DMS153 treated with DMSO at 0.1 percent for 48 hours (cell line): ENCODE results near the gene CPSF4.

Source experiments
- DNase-seq: peaks from one replicate; lab custom pipeline; 2025; ENCODE audit not compliant: unreplicated experiment; lab: John Stamatoyannopoulos, UW

Gene CPSF4

DNA sequence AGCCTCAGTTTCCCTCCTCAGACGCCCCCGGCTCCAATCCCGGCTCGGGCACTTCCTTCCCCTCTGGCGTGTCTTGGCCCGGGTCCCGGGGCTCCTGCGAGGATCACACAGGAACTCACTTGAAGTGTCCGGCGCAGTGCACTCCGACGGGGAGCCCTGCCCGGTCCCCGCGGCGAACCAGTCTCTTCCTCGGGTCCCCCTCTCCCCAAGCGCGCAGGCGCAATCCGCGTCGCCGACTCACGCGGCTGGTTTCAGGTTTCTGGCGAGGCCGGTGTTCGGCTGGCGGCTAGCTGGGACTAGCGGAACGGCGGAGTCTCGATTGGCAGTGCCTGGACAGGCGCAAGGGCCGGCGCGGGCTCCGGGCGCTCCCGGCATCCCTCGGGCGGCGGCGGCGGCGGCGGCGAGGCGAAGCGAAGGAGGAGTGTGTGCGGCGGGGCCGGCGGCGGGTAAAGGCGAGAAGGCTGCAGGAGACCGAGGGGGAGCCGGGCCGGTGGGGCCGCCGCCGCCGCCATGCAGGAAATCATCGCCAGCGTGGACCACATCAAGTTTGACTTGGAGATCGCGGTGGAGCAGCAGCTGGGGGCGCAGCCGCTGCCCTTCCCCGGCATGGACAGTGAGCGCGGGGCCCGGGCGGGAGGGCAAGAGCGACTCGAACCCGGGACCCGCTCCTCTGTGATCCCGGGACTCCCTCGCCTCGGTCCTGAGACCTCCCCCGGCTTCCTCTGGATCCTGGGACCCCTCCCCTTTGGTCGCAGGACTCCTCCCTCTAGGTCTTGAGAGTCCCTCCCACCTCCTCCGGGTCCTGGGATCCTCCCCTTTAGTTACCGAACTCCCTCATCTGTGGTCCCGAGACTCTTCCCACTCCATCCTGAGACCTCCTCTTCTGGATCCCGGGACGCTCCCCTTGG is at the start of gene CPSF4, which contains the start of gene PTCD1:
TSS of gene CPSF4 (plus strand) at position 371 of the 908 bp plus-strand sequence. CDS start at position 511, 140 bp downstream.
TSS of gene PTCD1 (minus strand) at position 226 of the 908 bp plus-strand sequence. CDS start 3,556 bp downstream, outside the sequence.
- peak; percentile 80 for DNase-seq

DNA sequence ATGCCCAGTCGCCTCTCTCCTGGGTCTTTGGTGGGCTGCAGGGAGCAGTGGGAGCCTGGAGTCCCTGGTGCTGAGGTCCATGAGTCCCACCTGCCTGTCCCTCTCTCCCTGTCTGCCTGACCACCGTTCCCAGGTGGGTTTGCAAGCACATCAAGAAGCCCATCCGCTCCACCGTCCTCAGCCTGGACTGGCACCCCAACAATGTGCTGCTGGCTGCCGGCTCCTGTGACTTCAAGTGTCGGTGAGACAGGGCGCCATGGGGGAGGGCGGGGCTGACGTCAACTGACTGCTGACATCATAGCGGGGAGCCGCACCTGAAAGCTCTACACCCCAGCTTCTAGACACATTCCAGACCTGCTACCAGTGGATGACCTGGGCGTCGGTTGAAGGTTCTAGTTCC is 49.0 kb upstream of the CPSF4 start:
- no peak for DNase-seq

DNA sequence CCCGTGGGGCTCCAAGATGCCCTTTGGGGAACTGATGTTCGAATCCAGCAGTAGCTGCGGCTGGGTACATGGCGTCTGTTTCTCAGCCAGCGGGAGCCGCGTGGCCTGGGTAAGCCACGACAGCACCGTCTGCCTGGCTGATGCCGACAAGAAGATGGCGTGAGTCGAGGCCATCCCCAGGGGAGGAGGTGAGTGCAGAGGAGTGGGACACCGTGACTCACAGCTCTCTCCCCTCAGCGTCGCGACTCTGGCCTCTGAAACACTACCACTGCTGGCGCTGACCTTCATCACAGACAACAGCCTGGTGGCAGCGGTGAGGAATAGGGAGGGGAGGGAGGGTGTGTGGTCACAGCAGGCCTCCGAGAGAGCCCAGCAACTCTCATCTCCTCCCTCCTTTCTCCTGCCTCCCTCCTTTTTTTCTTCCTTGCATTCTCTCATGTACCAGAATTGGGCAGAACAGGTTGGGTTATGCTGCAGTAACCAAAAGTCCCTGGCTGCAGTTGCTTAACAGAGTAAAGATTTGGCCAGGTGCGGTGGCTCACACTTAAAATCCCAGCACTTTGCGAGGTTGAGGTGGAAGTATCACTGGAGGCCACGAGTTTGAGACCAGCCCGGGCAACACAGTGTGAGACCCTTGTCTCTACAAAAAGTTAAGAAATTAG is 47.7 kb upstream of the CPSF4 start:
- DNase-seq: no peak

DNA sequence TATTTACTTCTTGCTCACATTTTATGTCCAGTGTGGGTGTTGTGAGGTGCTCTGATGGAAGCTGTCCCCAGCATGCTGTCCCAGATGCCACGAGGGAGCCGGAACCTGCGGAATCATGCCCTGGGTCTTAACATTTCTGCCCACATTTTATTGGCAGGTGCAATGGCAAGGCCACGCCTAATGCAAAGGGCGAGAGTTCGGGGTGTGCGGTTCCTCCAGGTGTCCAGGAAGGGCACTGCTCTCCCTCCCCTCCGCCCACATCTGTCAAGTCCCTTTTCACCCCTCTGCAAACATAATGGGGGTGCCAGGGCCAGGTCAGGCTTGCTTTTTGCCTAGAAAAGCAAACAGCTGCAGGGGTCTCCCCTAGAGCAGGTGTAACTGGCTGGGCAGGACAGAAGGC is 46.7 kb upstream of the CPSF4 start:
- no peak for DNase-seq

DNA sequence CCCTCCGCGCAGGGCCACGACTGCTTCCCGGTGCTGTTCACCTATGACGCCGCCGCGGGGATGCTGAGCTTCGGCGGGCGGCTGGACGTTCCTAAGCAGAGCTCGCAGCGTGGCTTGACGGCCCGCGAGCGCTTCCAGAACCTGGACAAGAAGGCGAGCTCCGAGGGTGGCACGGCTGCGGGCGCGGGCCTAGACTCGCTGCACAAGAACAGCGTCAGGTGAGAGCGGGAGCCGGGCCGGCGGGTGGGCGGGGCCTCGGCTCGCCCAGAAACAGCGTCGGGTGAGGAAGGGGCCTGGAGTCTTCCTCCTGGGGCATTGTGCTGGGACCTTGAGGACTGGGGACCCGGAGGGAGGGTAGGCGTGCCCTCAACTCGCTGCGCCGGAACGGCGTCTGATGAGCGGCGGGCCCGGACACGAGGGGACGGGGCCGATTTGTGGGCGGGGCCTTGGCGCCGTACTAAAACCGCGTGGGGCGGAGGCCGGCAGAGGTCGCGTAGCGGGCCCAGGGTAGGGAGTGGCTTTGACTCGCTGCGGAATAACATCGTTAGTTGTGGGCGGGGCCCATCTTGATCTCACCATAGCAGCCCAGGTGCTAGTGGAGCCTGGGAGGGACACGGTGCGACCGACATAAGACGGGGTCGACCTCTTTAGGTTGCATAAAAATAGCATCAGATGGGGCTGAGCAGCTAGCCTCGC is 45.9 kb upstream of the CPSF4 start:
- DNase-seq: peak; percentile 81

DNA sequence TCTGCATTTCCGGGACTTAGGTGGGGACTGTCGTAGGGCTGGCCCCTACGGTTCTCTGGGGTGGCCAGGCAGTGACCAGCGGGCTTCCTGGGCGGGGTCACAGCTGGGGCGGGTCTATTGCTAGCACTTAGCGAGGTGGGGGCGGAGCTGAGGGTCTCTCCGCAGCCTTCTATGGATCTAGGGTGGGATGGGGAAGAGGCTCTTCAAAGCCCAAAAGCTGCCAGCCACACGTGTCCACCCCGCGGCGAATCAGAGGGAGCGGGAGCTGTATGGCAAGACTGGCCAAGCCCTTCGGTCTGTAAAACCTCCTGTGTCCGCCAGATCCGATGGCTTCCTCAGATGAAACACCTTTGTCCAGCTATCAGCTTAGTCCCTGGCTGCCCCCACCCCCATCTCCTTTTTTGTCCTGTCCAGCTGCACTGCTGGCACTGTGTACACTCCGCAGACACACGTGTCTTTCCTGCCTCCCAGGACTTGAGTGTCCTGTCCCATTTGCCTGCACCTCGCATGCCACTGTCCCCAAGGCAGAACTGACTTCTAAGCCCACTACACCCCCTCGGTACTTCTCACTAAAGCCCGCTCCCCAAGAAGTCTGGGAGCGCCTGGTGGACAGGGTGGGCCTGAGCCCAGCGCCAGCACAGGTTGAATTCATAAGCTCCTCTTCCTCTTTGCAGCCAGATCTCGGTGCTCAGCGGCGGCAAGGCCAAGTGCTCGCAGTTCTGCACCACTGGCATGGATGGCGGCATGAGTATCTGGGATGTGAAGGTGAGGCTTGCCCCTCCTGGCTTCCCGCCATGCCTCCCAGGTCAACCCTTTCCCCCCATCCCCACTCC is 45.2 kb upstream of the CPSF4 start:
- no peak for DNase-seq

DNA sequence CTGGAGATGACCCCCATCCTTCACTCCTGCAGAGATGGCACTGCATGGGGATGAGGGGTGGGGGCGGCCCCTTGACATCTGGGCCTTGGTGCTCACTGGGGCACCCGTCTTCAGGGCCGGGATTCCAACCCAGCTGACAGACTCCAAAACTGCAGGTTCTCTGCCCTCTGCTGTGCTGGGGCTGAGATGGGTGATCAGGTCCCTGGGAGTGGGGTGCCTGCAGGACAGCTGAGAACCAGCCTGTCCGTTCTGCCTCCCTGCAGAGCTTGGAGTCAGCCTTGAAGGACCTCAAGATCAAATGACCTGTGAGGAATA is 44.6 kb upstream of the CPSF4 start:
- no peak for DNase-seq

DNA sequence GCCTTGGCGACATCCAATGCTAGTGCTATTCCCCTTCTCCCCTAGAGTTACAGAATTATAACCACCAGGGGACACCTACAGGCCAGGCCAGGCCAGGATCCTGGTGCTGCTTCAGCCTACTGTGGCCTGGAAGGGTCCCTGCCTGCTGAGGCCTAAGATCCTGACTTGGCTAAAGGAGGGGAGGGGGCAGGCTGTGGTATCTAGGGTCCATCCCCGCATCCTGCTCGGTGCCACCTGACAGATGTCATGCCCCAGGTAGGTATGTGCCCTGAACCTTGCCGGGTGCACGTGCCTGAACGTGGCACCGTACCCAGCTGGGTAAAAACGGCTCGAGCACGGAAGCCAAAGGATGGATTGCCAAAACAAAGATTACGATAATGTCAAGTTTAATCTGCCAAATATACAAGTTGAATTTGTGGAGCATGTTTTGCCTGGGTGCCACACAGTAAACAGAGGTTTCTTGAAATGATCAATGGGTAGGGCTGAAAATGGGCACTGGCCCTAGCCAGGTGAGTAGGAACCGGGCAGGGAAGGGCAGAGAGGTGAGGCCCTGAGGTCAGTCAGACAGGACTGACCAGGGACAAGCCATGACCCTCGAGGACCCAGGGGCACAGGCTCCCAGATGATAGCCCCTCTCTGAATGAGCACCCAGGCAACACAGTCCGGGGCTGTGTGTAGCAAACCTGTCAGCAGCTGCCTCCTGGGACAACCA is 43.0 kb upstream of the CPSF4 start:
- no peak for DNase-seq

DNA sequence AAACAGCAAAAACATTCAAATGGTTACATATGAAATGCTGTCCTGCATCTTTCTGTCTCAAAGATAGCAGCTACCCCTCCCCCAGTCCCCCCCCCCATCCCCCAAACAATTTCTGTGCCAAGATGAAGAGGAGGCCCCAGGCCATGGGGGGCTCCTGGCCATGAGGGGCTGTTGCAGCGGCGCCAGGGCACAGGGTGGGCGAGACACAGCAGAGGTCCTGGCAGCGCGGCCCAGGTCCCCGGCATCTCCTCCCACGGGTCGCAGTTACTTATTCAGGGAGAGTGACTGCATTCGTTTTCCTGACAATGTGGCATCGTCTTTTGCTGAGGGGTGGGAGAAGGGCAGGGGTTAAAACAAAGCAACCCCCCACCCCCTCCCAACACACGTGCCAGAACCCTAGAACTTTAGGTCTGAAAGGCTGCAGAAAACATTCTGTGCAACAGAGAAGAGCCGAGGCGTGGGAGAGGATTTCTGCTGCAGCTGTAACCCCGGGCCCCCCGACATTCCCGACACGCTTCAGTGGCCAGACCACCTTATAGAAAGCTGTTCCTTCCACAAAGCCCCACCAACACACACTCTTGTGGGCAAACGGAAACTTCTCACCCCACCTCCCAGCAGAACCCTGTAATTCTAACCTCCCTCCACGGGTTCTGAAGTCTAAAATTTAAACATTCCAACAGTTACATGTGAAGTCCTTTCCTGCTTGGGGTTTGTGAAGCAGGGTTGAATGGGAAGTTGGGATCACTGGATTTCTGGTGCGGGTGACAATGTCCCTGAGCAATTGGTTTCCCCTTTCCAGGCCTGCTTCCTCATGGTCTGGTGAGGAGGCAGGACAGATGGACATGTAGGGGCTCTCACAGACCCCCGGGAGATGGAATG is 42.1 kb upstream of the CPSF4 start:
- no peak for DNase-seq

DNA sequence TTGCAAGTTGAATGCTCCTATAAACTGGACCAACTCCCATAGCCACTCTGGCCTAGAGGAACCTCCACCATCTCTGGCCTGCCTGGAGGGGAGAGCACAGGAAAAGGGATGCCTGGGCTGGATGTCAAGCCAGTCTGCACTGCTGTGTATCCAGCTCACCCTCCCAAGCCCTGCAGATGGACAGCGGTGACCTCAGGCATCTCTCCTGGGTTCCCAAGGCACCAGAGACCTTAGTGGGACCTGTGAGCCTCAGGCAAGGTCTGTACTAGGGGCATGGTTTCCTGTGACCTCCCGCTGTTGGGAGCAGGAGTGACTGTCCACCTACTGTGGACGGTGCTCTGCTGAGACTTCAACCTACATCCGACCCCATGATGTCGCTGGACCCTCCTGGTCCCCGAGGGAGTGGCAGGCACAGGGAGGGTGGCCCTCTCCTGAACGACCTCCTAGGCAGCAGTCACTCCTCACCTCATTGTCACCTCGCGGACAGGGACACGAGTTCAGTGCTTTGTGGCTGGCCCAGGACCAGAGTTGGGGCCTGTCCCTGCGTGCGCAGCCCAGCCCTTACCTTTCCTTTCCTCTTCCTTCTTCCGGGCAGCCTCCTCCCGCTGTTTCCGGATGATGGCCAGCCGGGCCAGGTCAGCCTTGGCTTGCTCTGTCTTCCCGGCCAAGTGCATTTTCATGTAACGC is 41.3 kb upstream of the CPSF4 start:
- no peak for DNase-seq

DNA sequence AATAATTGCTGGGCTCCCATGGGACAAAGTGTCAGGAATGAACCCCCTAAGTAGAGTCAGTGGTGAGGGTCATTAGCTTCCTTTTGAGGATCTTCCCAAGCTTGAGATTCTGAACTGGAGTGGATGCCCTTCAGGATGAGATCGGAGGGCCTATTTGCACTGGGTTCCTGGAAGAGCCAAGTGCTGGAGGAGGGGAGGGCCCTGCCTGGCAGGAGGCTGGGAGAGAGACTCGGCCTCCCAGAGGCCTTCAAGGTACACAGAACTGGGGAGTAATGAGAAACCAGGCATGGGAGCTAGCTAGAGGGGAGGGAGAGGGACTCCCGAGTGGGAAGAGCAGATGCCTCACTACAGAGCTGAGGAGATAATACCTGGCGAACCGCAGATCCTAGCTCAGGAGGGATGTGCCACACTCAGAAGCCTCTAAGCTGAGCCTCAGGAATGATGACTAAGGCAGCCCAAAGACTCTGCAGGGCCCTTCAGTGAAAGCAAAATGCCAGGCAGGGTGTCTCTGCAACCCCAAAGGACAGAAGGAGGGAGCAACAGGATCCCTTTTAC is 39.8 kb upstream of the CPSF4 start:
- no peak for DNase-seq

DNA sequence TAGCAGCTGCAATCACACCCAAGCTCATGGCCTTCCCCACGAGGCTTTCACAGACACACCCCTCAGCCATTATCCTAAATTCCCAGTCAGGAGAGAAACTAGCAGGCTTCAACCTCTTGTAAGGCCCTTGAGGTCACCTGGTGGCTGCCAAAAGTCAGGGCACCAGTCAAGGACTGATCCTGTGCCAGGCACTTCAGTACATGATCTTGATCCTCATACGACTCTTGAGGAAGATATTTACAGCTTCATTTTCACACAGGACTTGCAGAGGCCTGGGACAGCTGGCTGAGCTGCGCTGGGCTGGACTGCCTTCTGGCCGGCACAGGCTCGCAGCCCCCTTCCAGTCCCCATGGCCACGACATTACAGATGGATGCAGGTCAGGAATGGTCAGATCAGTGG is 39.1 kb upstream of the CPSF4 start:
- no peak for DNase-seq

DNA sequence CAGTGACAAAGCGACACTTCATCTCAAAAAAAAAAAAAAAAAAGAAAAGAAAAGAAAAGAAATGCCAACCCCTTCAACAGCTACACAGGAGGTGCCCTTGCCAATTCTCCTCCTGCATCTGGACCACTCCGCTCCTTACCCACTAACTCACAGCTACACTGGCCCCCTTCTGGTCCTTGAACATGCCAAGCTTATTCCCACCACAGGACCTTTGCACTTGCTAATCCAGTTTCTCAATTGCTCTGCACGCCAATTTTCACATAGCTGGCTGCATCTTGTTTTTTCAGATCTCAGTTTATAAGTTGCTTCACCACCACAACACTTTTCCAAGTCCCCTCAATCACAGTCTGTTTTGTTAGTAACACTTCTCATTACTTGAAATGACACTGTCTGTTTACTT is 35.9 kb upstream of the CPSF4 start:
- no peak for DNase-seq

DNA sequence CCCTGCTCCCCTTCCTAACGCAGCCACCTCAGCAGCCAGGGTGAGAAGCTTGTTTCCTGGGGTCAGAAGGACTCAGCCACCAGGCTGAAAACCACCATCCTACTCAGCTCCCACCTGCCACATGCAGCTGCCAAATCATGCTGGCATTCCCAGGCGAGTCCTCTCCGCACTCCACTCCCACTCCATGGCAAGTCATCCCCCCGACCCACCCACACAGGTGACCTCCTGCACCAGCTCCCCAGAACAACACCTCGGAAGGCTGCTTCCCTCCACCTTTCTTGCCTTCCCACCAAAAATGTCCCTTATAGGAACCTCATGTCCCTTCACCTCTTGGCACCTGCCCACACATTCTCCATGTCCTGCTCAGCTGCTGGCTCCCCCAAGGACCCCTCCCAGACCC is 35.0 kb upstream of the CPSF4 start:
- DNase-seq: no peak

DNA sequence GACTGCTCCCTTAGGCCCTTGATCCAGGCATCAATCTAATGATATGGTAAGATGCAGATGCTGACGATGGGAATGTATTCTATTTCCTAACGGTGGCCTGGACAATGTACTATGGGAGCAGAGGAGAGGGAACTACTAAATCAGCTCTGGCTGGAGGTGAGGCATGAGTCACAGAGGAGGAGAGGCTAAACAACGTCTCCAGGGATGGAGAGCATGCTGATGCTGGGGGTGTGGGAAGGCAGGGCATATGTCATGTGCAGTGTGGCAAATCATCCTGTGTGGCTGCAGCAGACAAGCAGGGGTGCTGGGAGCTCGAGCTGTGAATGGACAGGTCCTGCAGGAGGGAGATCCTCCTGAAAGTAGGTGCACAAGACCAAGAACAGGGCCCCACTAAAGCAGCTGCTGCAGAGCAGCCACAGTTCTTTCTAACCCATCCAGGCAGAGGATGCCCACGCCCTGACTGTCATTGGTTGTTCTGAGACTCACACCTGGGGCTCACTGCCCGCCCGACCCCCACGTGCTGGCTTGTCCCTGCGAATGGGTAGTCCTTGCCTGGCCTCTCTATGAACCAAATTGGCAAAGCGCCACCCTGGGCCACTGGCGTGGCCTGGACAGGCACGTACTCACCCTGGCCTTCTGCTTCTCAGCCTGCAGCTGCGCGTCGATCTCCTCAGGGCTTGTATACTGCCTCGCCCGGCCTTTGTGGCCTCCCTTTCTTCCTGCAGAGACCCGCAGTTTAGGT is 34.3 kb upstream of the CPSF4 start:
- no peak for DNase-seq

DNA sequence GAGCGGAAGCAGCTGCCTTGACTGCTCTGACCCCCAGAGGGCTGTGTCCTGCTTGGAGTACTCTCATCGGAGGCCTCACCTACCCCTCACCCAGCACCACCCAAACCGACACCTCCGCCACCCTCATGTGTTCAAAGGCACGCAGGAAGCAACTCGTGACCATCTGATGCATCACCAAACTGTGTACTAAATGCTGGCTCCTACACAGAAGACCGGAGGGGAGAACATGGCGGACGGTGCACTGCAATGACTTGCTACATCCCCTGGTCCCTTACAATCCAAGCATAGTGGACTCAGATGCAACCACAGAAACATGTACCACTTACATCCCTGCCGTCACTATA is 33.8 kb upstream of the CPSF4 start:
- no peak for DNase-seq

DNA sequence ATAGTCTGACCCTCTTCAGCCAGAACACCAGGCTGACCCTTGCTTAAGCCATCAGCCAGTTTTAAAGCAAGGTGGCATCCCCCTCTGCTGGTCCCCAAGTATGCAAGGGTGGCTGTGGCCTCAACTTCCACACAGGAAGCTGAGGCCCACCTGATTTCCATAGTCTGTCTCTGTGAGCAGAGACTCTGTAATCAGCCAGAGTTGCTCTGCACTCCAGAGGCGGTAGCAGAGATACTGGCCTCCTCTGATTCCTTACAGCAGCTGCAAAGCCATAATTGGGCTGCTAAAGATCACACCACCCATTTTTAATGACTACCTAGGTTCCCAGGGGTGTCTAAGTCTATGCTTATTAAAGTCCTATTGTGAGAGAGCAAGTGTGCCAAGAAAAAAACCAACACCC is 32.2 kb upstream of the CPSF4 start:
- DNase-seq: no peak

DNA sequence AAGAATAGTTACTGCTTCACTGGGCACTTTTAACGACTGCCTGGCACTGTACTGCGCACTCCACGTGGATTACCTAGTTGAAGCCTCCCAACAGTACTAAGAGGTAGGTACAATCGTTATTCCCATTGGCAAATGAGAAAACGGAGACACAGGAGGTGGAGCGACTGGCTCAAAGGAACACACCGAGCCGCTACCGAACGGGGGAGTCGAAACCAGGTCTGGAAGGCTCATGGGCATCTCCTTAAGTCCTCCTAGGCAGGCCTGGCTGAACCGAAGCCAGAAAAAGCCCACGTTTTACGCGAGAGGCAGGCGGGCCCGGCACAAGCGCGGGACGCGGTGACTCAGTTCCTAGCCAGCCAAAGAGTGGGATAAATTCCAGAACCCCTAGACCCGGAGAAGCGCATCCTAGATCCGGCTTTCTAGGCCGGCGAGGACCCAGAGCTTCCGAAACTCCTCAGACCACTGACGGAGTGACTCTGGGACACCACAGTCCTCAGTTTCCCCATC is 30.8 kb upstream of the CPSF4 start:
- DNase-seq: no peak
